ENCODE results near the gene GRIK1. TPM values are rescaled to one million over a fixed set of nuclear protein-coding genes. Genes with fewer than 3 reads are reported as not detected.

GRIK1 gene
- total and polyA plus RNA-seq, 2 donors (not counting 1 experiment from before 2014, with no cell fraction given) = not detected

DNA sequence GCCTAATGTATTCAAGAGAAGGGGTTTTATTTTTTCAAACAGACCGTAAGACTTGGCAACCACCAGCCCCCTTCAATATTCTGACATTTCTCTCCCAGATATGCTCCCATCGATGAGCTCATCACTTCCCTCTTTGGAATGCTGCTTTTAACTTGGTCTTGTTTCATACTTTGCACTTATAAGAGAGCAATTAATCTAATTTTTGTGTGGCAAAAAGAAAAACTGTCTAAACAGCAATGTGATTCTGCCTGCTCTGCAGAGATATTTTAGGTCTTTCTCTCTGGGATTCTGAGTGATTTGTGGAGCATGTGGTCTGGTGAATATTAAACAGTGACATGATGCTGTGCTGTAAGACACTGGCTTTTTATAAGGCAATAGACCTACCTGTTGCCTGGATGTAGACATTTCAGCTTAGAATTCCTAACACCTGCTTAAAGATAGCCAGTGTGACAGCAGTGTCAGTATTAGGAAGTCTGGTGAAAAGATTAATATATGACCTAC, 356.3 kb downstream of the GRIK1 start:
- no peak for ATAC-seq (ENCODE audit: low read depth)
- Histone ChIP-seq H3K4me1 (ENCODE audit: control insufficient read depth in 2 of 2, insufficient read depth in 2 of 2, low read length in 2 of 2) (no peaks in the 10 kb centered on the region), H3K4me3 (ENCODE audit: control extremely low read depth in 1 of 5, extremely low read depth in 1 of 5, insufficient read depth in 1 of 5, low read depth in 2 of 5, low read length in 4 of 5) (no peak overlapping the region), H3K9ac (ENCODE audit: low read length) (no peak overlapping the region), H2AFZ (ENCODE audit: insufficient read depth, low read depth, low read length, poor library complexity, severe bottlenecking) (no peak overlapping the region), H4K20me1 (ENCODE audit: control insufficient read depth, insufficient read depth, low read length, poor library complexity, severe bottlenecking) (no peaks in the 10 kb centered on the region), H3K36me3 (replicated peaks in 1 of 2; ENCODE audit: control extremely low read depth in 1 of 2, control insufficient read depth in 1 of 2, extremely low read depth in 1 of 2, insufficient read depth in 2 of 2, low read length in 1 of 2) (no peaks in the 10 kb centered on the region), H3K79me2 (ENCODE audit: control insufficient read depth, insufficient read depth, low read length) (no peaks in the 10 kb centered on the region), H3K27me3 (replicated peaks in 1 of 4; ENCODE audit: control extremely low read depth in 1 of 4, control insufficient read depth in 3 of 4, insufficient read depth in 4 of 4, low read length in 3 of 4) (no peaks in the 10 kb centered on the region), H3K27ac (ENCODE audit: low read length in 2 of 2) (no peak overlapping the region), H3K9me3 (ENCODE audit: control extremely low read depth in 1 of 3, control insufficient read depth in 2 of 3, insufficient read depth in 1 of 3, low read length in 2 of 3) (no peaks in the 10 kb centered on the region), H3K4me2 (replicated peaks; ENCODE audit: low read depth, low read length, poor library complexity, severe bottlenecking) (no peak overlapping the region)
- ChIA-PET POLR2A (no interaction called here), CTCF (no interaction called here)
- H3K9me3 Mint-ChIP-seq (ENCODE audit: insufficient read depth) = no peaks in the 10 kb centered on the region
- no peaks in the 10 kb centered on the region for H3K27me3 Mint-ChIP-seq
- DNase-seq = no peak
- TF ChIP-seq, protein P1, sequence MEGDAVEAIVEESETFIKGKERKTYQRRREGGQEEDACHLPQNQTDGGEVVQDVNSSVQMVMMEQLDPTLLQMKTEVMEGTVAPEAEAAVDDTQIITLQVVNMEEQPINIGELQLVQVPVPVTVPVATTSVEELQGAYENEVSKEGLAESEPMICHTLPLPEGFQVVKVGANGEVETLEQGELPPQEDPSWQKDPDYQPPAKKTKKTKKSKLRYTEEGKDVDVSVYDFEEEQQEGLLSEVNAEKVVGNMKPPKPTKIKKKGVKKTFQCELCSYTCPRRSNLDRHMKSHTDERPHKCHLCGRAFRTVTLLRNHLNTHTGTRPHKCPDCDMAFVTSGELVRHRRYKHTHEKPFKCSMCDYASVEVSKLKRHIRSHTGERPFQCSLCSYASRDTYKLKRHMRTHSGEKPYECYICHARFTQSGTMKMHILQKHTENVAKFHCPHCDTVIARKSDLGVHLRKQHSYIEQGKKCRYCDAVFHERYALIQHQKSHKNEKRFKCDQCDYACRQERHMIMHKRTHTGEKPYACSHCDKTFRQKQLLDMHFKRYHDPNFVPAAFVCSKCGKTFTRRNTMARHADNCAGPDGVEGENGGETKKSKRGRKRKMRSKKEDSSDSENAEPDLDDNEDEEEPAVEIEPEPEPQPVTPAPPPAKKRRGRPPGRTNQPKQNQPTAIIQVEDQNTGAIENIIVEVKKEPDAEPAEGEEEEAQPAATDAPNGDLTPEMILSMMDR (IDR thresholded peaks at IDR 0.05) = no peak
- no peak for TF ChIP-seq EZH2 (IDR thresholded peaks at IDR 0.05; ENCODE audit: borderline replicate concordance, insufficient read depth, low read depth, low read length, poor library complexity, severe bottlenecking)
- H3K4me3 Mint-ChIP-seq = no peak overlapping the region
- no peaks in the 10 kb centered on the region for H3K4me1 Mint-ChIP-seq
- intact Hi-C loops (cut with micrococcal nuclease) = no loop called here
- no peak overlapping the region for H3K27ac Mint-ChIP-seq
- WGBS (ENCODE audit: insufficient coverage) = no CpG with 5 or more reads among the region's 2 CpGs

DNA sequence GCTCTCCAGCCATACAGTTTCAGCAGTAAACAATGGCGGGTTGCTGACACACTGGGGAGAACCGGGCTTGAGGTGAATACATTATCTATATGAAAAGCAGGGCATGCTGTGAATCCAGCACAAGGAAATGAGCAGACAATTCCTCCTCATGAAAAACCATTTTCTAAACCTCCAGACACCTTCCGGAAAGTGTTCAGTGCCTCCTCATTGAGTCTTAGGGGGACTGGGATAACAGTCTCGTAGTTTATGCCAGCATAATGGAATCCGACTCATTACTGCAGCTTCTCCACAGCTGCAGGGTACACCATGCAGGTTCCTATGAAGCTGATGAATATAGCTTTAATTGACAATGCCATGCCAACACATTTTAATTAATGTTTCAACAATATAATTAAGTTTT, 356.9 kb downstream of the GRIK1 start:
- H3K4me2 ChIP-seq (replicated peaks; ENCODE audit: low read depth, low read length, poor library complexity, severe bottlenecking) = no peak overlapping the region
- ChIA-PET POLR2A (no interaction called here), CTCF (no interaction called here)
- Mint-ChIP-seq H3K27ac (no peak overlapping the region), H3K4me1 (no peaks in the 10 kb centered on the region), H3K4me3 (no peak overlapping the region), H3K9me3 (ENCODE audit: insufficient read depth) (no peaks in the 10 kb centered on the region), H3K27me3 (no peaks in the 10 kb centered on the region)
- H3K27me3 ChIP-seq (replicated peaks in 1 of 4; ENCODE audit: control extremely low read depth in 1 of 4, control insufficient read depth in 3 of 4, insufficient read depth in 4 of 4, low read length in 3 of 4) = no peaks in the 10 kb centered on the region
- H3K4me1 ChIP-seq (ENCODE audit: control insufficient read depth in 2 of 2, insufficient read depth in 2 of 2, low read length in 2 of 2) = no peaks in the 10 kb centered on the region
- H3K9me3 ChIP-seq (ENCODE audit: control extremely low read depth in 1 of 3, control insufficient read depth in 2 of 3, insufficient read depth in 1 of 3, low read length in 2 of 3) = no peaks in the 10 kb centered on the region
- TF ChIP-seq, protein P1 (IDR thresholded peaks at IDR 0.05) = no peak
- no peak for TF ChIP-seq EZH2 (IDR thresholded peaks at IDR 0.05; ENCODE audit: borderline replicate concordance, insufficient read depth, low read depth, low read length, poor library complexity, severe bottlenecking)
- H3K4me3 ChIP-seq (ENCODE audit: control extremely low read depth in 1 of 5, extremely low read depth in 1 of 5, insufficient read depth in 1 of 5, low read depth in 2 of 5, low read length in 4 of 5) = no peak overlapping the region
- H3K9ac ChIP-seq (ENCODE audit: low read length) = no peak overlapping the region
- intact Hi-C loops (cut with micrococcal nuclease) = no loop called here
- no peak overlapping the region for H3K27ac ChIP-seq (ENCODE audit: low read length in 2 of 2)
- H4K20me1 ChIP-seq (ENCODE audit: control insufficient read depth, insufficient read depth, low read length, poor library complexity, severe bottlenecking) = no peaks in the 10 kb centered on the region
- DNase-seq = no peak
- 93% methylated on average over 2 of the region's 5 CpGs for WGBS (ENCODE audit: insufficient coverage)
- no peak overlapping the region for H2AFZ ChIP-seq (ENCODE audit: insufficient read depth, low read depth, low read length, poor library complexity, severe bottlenecking)
- H3K36me3 ChIP-seq (replicated peaks in 1 of 2; ENCODE audit: control extremely low read depth in 1 of 2, control insufficient read depth in 1 of 2, extremely low read depth in 1 of 2, insufficient read depth in 2 of 2, low read length in 1 of 2) = no peaks in the 10 kb centered on the region
- H3K79me2 ChIP-seq (ENCODE audit: control insufficient read depth, insufficient read depth, low read length) = no peaks in the 10 kb centered on the region
- ATAC-seq (ENCODE audit: low read depth) = no peak
